ENCODE measurements around the gene SUPT6H.
"Not testable (repeated sequence)": the region's sequence is repeated elsewhere in the genome, so short reads cannot be mapped to it uniquely, and the experiment has no call there.

Gene SUPT6H

GRCh38 chr17:28646039-28646754 lies 15.8 kb upstream of the SUPT6H start:
- no peak for TF ChIP-seq CTCF (IDR thresholded peaks at IDR 0.05; ENCODE audit: extremely low read depth, insufficient read depth, missing control alignments)
- DNase-seq (ENCODE audit: low spot score): no peak
- in situ Hi-C loops (cut with MboI; ENCODE audit: low pct_unique_long_range_greater_than_20kb, low sequenced_read_pairs, unreplicated experiment): no loop called here

GRCh38 chr17:28648698-28649097 lies 13.3 kb upstream of the SUPT6H start:
- in situ Hi-C loops (cut with MboI; ENCODE audit: low pct_unique_long_range_greater_than_20kb, low sequenced_read_pairs, unreplicated experiment): no loop called here
- no peak for DNase-seq (ENCODE audit: low spot score)
- TF ChIP-seq CTCF (IDR thresholded peaks at IDR 0.05; ENCODE audit: extremely low read depth, insufficient read depth, missing control alignments): no peak

GRCh38 chr17:28655160-28655559 lies 6.8 kb upstream of the SUPT6H start:
- no peak for TF ChIP-seq CTCF (IDR thresholded peaks at IDR 0.05; ENCODE audit: extremely low read depth, insufficient read depth, missing control alignments)
- no peak for DNase-seq (ENCODE audit: low spot score)
- in situ Hi-C loops (cut with MboI; ENCODE audit: low pct_unique_long_range_greater_than_20kb, low sequenced_read_pairs, unreplicated experiment): no loop called here

GRCh38 chr17:28657756-28658155 lies 4.2 kb upstream of the SUPT6H start:
- DNase-seq (ENCODE audit: low spot score): no peak
- TF ChIP-seq CTCF (IDR thresholded peaks at IDR 0.05; ENCODE audit: extremely low read depth, insufficient read depth, missing control alignments): no peak
- in situ Hi-C loops (cut with MboI; ENCODE audit: low pct_unique_long_range_greater_than_20kb, low sequenced_read_pairs, unreplicated experiment): no loop called here

GRCh38 chr17:28658342-28658741 lies 3.7 kb upstream of the SUPT6H start:
- DNase-seq (ENCODE audit: low spot score); in situ Hi-C loops (cut with MboI; ENCODE audit: low pct_unique_long_range_greater_than_20kb, low sequenced_read_pairs, unreplicated experiment): not testable (repeated sequence)

GRCh38 chr17:28658766-28659496 lies 3.1 kb upstream of the SUPT6H start:
- in situ Hi-C loops (cut with MboI; ENCODE audit: low pct_unique_long_range_greater_than_20kb, low sequenced_read_pairs, unreplicated experiment); DNase-seq (ENCODE audit: low spot score): not testable (repeated sequence)

GRCh38 chr17:28659497-28659881 lies 2.5 kb upstream of the SUPT6H start:
- DNase-seq (ENCODE audit: low spot score); in situ Hi-C loops (cut with MboI; ENCODE audit: low pct_unique_long_range_greater_than_20kb, low sequenced_read_pairs, unreplicated experiment): not testable (repeated sequence)

- in situ Hi-C loops (cut with MboI; ENCODE audit: low pct_unique_long_range_greater_than_20kb, low sequenced_read_pairs, unreplicated experiment): no loop called here
- TF ChIP-seq CTCF (IDR thresholded peaks at IDR 0.05; ENCODE audit: extremely low read depth, insufficient read depth, missing control alignments): no peak
- no peak for DNase-seq (ENCODE audit: low spot score)
Measured at GRCh38 chr17:28662527-28662829, 473 bp downstream of the SUPT6H start.

Data from GM13977 (cell line).